GM19324 (cell line): Measurements from ENCODE around the gene GREB1L.
"Not testable (repeated sequence)": the region's sequence is repeated elsewhere in the genome, so short reads cannot be mapped to it uniquely, and the experiment has no call there.

Experiments
- ATAC-seq: cut with Tn5 transposase; IDR thresholded peaks from one replicate; pipeline ENCODE4 v1.9.1; 2021; ENCODE audit warnings: mild to moderate bottlenecking, moderate library complexity; ENCODE audit not compliant: unreplicated experiment, low FRiP score

Gene GREB1L

GRCh38 chr18:21262979-21263378, 20.9 kb downstream of the GREB1L start:
- ATAC-seq: no peak

GRCh38 chr18:21264651-21265050, 22.6 kb downstream of the GREB1L start:
- ATAC-seq: no peak

GRCh38 chr18:21265971-21266673, 24.1 kb downstream of the GREB1L start:
- ATAC-seq: no peak

- no peak for ATAC-seq
Observed at GRCh38 chr18:21267400-21267799, 25.4 kb downstream of the GREB1L start.

- ATAC-seq: no peak
Observed at GRCh38 chr18:21269349-21269748, 27.3 kb downstream of the GREB1L start.

DNA sequence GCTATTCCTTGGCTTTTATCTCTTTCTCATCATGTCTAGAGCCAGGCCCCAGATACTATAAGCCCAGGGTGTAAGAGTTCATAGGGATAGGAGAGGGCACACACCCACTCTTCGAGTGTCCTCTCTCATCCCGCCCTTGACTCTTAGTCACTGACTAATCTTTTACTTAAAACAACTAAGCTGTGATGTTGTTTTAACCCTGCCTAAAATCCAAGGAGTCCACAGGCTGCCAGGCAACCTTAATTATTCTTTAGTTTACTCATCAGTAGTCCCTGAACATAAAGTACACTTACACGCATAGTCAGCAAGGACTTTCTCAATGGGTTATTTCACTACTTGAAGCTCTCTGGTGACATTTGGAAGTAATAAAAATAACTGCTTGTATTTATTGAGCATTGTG, 28.4 kb downstream of the GREB1L start:
- no peak for ATAC-seq

GRCh38 chr18:21272016-21272579, 30.1 kb downstream of the GREB1L start:
- no peak for ATAC-seq

DNA sequence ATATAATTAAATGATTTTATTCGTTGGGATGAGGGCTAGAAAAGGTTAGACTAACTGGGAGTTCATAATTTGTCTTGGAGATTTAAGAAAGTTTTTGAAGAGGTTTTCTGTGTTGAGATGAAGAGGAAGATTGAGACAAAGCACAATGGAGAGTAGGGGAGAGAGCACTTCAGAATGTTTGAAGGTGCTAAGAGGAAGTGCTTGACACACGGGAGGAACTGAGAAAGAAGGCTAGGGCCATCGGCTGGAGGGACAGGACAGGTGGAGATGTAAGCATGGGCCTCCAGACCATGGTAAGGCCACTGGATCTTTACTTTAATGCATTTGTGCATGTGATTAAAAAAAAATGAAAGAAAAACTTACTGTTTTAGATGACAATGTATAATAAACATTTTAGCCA, 31.5 kb downstream of the GREB1L start:
- ATAC-seq: no peak

DNA sequence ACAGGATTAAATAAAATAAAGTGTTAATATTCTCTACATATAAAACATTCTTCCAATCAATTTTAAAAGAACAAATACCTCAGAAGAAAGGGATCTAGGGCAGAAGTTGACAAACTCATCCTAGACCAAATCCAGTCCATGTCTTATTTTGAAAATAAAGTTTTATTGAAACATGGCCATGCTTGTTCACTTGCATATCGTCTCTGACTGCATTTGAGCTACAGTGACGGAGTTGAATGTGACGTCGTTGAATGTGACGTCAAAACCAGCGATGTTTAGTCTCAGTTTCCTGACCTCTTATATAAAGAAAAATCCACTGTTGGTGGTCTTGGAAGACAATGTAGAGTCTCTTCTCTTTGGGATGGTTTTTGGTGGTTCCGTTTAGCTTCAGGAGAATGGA, 33.6 kb downstream of the GREB1L start:
- ATAC-seq: no peak

- ATAC-seq: no peak
Observed at GRCh38 chr18:21277578-21277977, 35.5 kb downstream of the GREB1L start.

- not testable (repeated sequence) for ATAC-seq
Observed at GRCh38 chr18:21278218-21278617, 36.2 kb downstream of the GREB1L start.

DNA sequence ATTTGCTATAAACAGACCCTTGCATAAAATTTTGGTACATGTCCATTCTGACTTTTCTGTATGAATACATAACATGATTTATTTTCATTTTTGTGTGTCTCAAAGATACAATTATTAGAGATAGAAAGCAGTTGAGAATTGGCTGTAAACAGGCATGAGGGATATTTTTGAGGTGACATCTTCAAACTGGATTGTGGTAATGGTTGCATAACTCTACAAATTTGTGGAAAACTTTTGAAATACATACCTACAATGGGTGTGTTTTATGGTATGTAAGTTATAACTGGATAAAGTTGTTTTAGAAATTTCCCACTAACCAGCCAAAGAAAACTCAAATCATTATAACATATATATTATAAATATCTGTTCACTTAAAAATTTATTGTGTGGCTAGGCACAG, 39.6 kb downstream of the GREB1L start:
- no peak for ATAC-seq

DNA sequence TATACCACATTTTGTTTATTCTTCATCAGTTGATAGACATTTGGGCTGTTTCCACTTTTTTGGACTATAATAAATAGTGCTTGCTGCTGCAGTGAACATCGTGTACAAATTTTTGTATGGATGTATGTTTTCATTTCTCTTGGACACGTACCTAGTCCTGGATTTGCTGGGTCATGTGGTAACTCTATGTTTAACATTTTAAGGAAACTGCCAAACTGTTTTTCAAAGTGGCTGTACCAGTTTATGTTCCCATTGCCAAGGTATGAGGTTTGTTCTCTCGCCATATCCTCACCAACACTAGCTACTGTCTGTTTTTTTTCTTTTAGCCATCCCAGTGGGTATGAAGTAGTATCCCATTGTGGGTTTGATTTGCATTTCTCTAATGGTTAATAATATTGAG, 42.5 kb downstream of the GREB1L start:
- ATAC-seq: no peak

DNA sequence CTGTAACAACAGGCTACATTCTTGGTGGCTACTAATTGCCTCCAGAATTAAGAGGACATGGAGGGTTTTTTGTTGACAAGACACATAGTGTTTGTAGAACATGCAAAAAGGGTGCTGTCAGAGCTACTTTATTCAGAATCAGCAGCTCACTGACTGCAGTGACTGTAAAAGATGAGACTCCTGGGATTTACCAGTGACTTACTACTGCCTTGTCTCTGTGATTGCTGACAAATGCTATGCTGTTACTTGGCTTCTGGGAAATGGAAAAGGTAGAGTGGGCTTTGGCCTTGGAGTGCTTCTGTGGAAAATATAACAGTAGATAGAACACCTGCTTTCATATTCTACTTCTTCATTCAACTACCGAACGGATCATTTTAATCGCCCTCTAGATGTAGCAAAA, 47.8 kb downstream of the GREB1L start:
- ATAC-seq: no peak

DNA sequence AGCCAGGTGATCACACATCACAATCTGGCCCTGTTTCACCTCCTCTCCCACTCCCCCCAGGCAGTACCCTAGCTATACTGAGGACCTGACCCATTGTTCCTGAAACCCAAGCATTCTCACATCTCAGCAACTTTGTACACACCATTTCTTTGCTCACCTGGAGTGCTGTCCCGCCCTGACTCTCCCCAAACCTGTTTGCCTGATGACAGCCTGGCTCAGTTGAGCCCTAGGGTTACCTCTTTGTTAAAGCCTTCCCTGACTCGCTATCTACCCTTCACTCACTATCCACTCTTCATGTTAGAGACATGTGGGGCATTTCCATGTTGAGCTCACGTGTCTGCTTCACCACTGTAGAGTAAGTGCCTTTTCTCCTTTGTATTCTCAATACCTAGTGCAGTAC, 49.1 kb downstream of the GREB1L start:
- ATAC-seq: no peak

DNA sequence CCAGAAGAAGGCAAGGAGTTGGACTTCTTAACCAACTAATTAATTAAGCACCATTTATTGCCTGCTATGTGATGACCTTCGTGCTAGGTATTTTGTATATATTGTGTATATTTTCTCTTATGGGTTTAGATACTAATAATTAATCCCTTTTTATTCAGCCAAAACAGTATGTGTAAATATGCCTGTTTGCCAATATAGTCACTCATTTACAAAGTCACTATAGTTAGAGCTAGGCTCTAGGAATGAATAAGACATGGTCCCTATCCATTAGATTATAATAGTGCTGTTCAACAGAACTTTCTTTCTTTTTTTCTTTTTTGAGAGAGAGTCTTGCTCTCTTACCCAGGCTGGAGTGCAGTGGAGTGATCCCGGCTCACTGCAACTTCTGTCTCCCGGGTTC, 51.4 kb downstream of the GREB1L start:
- no peak for ATAC-seq

GRCh38 chr18:21295101-21295500, 53.1 kb downstream of the GREB1L start:
- ATAC-seq: no peak

DNA sequence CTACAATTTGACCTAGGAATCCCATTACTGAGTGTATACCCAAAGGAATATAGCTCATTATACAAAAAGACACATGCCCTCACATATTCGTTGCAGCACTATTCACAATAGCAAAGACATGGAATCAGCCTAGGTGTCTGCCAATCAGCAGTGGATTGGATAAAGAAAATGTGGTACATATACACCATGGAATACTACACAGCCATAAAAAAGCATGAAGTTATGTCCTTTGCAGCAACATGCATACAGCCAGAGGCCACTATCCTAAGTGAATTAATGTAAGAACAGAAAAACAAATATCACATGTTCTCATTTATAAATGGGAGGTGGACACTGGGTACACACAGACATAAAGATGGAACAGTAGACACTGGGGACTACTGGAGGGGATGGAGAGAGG, 54.0 kb downstream of the GREB1L start:
- no peak for ATAC-seq

DNA sequence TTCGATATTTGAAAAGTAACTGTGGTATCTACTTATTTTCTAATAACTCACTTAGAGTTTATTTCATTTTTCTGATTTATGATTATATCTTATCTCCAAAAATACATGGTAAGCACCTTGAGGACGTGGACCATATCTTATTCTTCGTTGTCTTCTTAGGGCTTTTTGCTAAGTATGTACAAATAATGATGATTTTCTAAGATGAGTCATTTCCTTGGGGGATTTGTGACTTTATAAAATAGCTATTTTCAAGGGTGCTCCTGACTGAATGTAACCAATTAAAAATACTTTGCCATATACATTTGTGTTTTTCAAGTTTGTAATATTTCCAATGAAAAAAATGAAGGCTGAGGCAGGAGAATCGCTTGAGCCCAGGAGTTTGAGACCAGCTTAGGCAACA, 56.3 kb downstream of the GREB1L start:
- ATAC-seq: no peak

DNA sequence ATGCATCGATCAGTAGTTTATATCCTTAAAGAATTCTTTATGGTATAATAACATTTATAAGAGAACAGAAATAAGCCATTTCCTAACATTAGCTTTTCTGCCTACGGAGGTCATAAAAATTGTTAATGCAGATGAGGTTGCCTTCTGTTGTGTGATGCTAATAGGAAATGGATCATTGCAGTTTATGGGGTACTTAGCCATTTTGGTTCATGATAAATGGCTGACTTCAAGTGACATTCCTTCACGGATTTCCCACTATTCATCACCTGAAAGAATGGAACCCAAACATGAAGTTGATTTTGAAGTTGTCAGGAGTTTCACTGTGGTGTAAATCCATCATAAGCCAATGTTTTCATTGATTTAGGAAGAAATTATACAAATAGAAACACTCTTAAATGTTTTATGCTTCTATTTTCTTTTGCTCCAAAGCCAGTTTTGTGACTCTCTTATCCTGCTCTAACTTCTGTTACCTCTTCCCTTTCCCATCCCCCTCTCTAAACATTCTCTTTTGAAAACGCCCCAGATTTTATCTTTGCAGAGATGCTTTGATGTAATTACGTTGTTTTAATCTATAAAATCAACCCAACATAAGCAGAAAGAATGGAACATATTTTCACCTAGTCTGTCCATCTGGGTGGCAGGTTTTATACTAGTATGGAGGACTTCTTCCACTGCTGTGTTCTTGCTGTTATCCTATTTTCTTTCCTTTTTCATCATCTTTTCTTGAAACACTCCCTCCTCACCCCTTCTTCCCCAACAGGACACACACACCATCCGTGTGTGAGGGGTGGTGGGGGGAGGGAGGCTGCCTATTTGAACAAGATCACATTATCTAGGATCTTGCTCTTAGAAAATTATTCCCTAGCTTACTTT, 58.2 kb downstream of the GREB1L start:
- no peak for ATAC-seq

GRCh38 chr18:21300908-21301200, 58.8 kb downstream of the GREB1L start:
- no peak for ATAC-seq

DNA sequence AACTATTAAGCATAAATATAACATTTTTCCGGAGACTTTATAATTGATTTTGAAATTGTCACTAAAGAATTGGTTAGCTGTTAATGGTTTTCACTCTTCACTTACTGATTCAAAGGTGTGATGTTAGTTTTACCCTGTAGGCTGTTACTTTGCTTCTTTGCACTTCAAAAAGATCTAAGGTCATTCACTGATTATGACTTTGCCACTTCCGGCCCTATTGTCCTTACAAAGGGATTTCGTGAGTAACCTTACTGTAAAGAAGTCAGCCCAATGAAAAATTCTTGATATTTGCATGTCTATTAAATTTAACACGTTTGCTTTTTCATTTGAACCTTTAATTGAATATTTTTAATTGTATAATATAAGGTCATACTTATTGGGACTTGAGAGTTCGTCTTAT, 61.4 kb downstream of the GREB1L start:
- no peak for ATAC-seq
